Ishikawa (cell line): ENCODE data around the gene GLIPR1L1.

Experiments
- CEBPB ChIP-seq: IDR thresholded peaks from 2 replicates; pipeline ENCODE4 v1.6.1; 2012
- CREB1 ChIP-seq: IDR thresholded peaks from 2 replicates; pipeline ENCODE4 v1.6.1; 2012; ENCODE audit warnings: low read depth
- EGR1 ChIP-seq: IDR thresholded peaks from 2 replicates; pipeline ENCODE4 v1.6.1; 2012
- EP300 ChIP-seq: IDR thresholded peaks from 2 replicates; pipeline ENCODE4 v1.6.1; 2012; ENCODE audit warnings: borderline replicate concordance
- FOXM1 ChIP-seq: IDR thresholded peaks from 2 replicates; pipeline ENCODE4 v1.6.1; 2012; ENCODE audit warnings: low read depth, borderline replicate concordance
- MAX ChIP-seq: IDR thresholded peaks from 2 replicates; pipeline ENCODE4 v1.6.1; 2012
- NFIC ChIP-seq: IDR thresholded peaks from 2 replicates; pipeline ENCODE4 v1.6.1; 2012
- RAD21 ChIP-seq: IDR thresholded peaks from 2 replicates; pipeline ENCODE4 v1.6.1; 2012; ENCODE audit warnings: low read depth
- REST ChIP-seq: IDR thresholded peaks from 2 replicates; pipeline ENCODE4 v1.6.1; 2012; ENCODE audit warnings: low read depth, mild to moderate bottlenecking
- TAF1 ChIP-seq: IDR thresholded peaks from 2 replicates; pipeline ENCODE4 v1.6.1; 2012; ENCODE audit warnings: low read depth, mild to moderate bottlenecking
- TCF12 ChIP-seq: IDR thresholded peaks from 2 replicates; pipeline ENCODE4 v1.6.1; 2012; ENCODE audit warnings: low read depth
- TEAD4 ChIP-seq: IDR thresholded peaks from 2 replicates; pipeline ENCODE4 v1.6.1; 2012
- YY1 ChIP-seq: IDR thresholded peaks from 2 replicates; pipeline ENCODE4 v1.6.1; 2012; ENCODE audit warnings: low read depth
- ZBTB7A ChIP-seq: IDR thresholded peaks from 2 replicates; pipeline ENCODE4 v1.6.1; 2012; ENCODE audit warnings: low read depth
- TF ChIP-seq, protein P1 (sequence below): IDR thresholded peaks from 2 replicates; pipeline ENCODE4 v1.6.1; 2012

GLIPR1L1 gene

GRCh38 chr12:75354011-75354410, 19.5 kb downstream of the GLIPR1L1 start:
- TF ChIP-seq NFIC (no peak), RAD21 (no peak)

- TF ChIP-seq NFIC (no peak), EP300 (no peak), MAX (no peak), EGR1 (no peak), ZBTB7A (no peak), FOXM1 (no peak), RAD21 (no peak), REST (no peak)
- TF ChIP-seq, protein P1, sequence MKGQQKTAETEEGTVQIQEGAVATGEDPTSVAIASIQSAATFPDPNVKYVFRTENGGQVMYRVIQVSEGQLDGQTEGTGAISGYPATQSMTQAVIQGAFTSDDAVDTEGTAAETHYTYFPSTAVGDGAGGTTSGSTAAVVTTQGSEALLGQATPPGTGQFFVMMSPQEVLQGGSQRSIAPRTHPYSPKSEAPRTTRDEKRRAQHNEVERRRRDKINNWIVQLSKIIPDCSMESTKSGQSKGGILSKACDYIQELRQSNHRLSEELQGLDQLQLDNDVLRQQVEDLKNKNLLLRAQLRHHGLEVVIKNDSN = no peak
These were observed 26.4 kb downstream of the GLIPR1L1 start for GRCh38 chr12:75360920-75361319.

DNA sequence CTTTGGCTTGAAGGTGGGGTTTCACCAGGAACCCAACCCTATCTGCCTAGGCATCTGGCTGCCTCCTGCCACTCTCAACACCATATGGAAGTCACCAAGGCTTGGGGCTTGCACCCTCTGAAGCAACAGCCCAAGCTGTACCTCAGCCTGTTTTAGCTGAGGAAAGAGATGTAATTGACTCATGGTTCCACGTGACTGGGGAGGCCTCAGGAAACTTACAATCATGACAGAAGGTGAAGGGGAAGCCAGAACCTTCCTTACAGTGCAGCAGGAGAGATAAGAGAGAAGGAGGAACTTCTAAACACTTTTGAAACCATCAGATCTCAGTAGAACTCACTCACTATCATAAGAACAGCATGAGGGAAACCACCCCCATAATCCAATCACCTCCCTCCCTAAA, 26.9 kb downstream of the GLIPR1L1 start:
- no peak for TF ChIP-seq YY1
- no peak for TF ChIP-seq ZBTB7A
- TF ChIP-seq MAX = no peak
- no peak for TF ChIP-seq FOXM1
- no peak for TF ChIP-seq NFIC
- no peak for TF ChIP-seq TEAD4
- no peak for TF ChIP-seq CEBPB
- TF ChIP-seq CREB1 = no peak
- no peak for TF ChIP-seq REST
- TF ChIP-seq TAF1 = no peak
- no peak for TF ChIP-seq RAD21
- no peak for TF ChIP-seq EGR1
- TF ChIP-seq, protein P1 = no peak
- TF ChIP-seq EP300 = no peak
- TF ChIP-seq TCF12 = no peak

DNA sequence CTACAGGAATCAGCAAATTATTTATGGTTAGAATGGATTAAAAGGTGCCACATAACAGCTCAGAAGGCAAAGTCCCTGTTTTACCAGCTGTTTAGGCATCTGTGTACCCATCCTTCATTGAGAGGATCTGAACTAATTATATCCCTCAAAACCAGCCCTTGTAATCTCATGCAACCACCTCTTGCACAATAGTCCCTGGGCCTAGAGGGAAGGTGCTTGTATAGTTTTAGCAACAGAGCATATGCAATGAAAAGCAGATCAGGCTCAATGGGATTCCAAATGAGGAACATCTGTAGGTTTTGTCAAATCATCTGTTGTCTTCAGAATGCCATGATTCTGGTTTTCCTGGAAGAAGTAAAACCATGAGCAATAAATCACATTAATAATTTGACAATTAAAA, 30.4 kb downstream of the GLIPR1L1 start:
- TF ChIP-seq RAD21 = no peak
- TF ChIP-seq FOXM1 = no peak
- no peak for TF ChIP-seq YY1
- no peak for TF ChIP-seq MAX
- no peak for TF ChIP-seq CREB1
- no peak for TF ChIP-seq EP300
- TF ChIP-seq CEBPB = no peak

GRCh38 chr12:75366629-75367028, 32.2 kb downstream of the GLIPR1L1 start:
- TF ChIP-seq CEBPB = no peak
- TF ChIP-seq, protein P1 = no peak
- TF ChIP-seq TEAD4 = no peak
- TF ChIP-seq TCF12 = no peak
- no peak for TF ChIP-seq REST
- no peak for TF ChIP-seq FOXM1
- TF ChIP-seq ZBTB7A = no peak
- TF ChIP-seq EP300 = no peak
- TF ChIP-seq TAF1 = no peak
- TF ChIP-seq MAX = no peak
- no peak for TF ChIP-seq RAD21
- TF ChIP-seq NFIC = no peak
- no peak for TF ChIP-seq YY1
- no peak for TF ChIP-seq CREB1
